Sigmoid colon (tissue), 4 donors: ENCODE measurements around the gene SEC16A.

ENCODE experiments used
- CTCF ChIP-seq, 4 experiments: fragments of 450-650 bp in 3 of 4; fragments of 200-600 bp in 1 of 4; IDR thresholded peaks; one replicate each; pipeline ENCODE4 v1.5.1; 2016 to 2019; ENCODE audit warnings: antibody characterized with exemption in 4 of 4, mild to moderate bottlenecking in 3 of 4, moderate library complexity in 2 of 4
- EP300 ChIP-seq, 4 donors: sonication (generic); formaldehyde crosslinking; IDR thresholded peaks; one replicate each; pipeline ENCODE4 v1.6.1; 2017; ENCODE audit warnings: antibody characterized with exemption in 4 of 4
- POLR2A ChIP-seq, 2 donors: fragments of 450-650 bp; IDR thresholded peaks; one replicate each; pipeline ENCODE4 v1.6.1; 2016; ENCODE audit warnings: antibody characterized with exemption in 2 of 2, mild to moderate bottlenecking in 2 of 2, moderate library complexity in 2 of 2
- POLR2AphosphoS5 ChIP-seq, 4 donors: sonication (generic); formaldehyde crosslinking; IDR thresholded peaks; one replicate each; pipeline ENCODE4 v1.6.1; 2017; ENCODE audit warnings: antibody characterized with exemption in 4 of 4

GRCh38 chr9:136433849-136434579 lies 48.8 kb downstream of the SEC16A start:
- TF ChIP-seq POLR2AphosphoS5 (IDR thresholded peaks at IDR 0.05) (no peak), POLR2A (IDR thresholded peaks at IDR 0.05) (no peak), CTCF (IDR thresholded peaks at IDR 0.05) (no peak), EP300 (IDR thresholded peaks at IDR 0.05) (no peak)
